Measurements from ENCODE around the gene CNOT3. TPM values are rescaled to one million over a fixed set of nuclear protein-coding genes. Genes with fewer than 3 reads are reported as not detected.

Gene CNOT3
- total and polyA plus RNA-seq, 2 of the 13 experiments (the other 11 are each of a cell fraction or from before 2014, with no cell fraction given): 4.3 to 5.8 TPM

DNA sequence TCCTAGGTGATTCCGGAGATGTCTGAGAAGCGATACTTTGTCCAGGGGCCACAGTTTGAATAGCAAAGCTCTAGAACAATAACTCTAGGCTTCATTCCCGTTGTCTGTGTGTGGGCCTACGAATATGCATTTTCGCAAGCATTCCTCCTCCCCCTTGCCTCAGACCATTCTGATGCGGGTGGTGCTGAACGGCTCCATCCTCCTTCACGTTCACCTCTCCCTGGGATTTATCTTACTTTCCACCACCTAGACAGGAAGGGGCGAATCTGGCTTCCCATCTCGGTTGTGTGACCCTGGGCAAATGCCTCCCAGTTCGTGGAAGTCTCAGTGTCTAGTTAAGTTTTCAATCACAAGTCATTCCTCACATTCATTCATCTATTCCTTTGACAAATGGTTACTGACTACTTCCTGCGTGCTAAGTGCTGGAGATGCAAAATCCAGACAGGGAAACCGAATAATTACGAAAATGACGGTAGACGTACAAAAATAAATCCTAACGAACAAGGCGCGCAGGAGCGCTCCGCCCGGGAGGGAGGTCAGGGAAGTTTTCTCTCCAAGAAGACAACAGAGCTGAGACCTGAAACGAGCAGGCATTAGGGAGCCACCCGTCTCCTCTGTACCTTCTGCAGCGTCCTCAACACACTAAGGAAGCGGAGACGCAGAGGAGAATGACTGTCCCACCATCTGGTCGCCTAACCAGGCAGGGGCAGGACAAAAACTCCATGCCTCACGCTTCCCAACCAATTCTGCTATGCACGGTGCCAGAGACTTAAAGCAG is 1.3 kb upstream of the CNOT3 start (continued):
- TF ChIP-seq, protein P1, sequence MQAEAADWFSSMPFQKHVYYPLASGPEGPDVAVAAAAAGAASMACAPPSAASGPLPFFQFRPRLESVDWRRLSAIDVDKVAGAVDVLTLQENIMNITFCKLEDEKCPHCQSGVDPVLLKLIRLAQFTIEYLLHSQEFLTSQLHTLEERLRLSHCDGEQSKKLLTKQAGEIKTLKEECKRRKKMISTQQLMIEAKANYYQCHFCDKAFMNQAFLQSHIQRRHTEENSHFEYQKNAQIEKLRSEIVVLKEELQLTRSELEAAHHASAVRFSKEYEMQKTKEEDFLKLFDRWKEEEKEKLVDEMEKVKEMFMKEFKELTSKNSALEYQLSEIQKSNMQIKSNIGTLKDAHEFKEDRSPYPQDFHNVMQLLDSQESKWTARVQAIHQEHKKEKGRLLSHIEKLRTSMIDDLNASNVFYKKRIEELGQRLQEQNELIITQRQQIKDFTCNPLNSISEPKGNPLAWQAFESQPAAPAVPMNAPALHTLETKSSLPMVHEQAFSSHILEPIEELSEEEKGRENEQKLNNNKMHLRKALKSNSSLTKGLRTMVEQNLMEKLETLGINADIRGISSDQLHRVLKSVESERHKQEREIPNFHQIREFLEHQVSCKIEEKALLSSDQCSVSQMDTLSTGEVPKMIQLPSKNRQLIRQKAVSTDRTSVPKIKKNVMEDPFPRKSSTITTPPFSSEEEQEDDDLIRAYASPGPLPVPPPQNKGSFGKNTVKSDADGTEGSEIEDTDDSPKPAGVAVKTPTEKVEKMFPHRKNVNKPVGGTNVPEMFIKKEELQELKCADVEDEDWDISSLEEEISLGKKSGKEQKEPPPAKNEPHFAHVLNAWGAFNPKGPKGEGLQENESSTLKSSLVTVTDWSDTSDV (CRISPR knock-in tag; IDR thresholded peaks at IDR 0.05): no peak
- TF ChIP-seq ZBTB8A (CRISPR knock-in tag; IDR thresholded peaks at IDR 0.05; ENCODE audit: borderline replicate concordance, low read depth) (no peak), ZNF607 (CRISPR knock-in tag; IDR thresholded peaks at IDR 0.05; ENCODE audit: borderline replicate concordance) (no peak), ZNF367 (CRISPR knock-in tag; IDR thresholded peaks at IDR 0.05; ENCODE audit: borderline replicate concordance) (no peak), ZNF780A (CRISPR knock-in tag; IDR thresholded peaks at IDR 0.05) (no peak), NFKB2 (CRISPR knock-in tag; IDR thresholded peaks at IDR 0.05; ENCODE audit: borderline replicate concordance) (0 out of 2 replicates have a peak, but pooled peaks have one; percentile 24), DNMT1 (CRISPR knock-in tag; IDR thresholded peaks at IDR 0.05) (peak; percentile 53; the same call in 1 of the 2 replicates), ADNP (CRISPR knock-in tag; IDR thresholded peaks at IDR 0.05) (no peak), GATAD1 (CRISPR knock-in tag; IDR thresholded peaks at IDR 0.05) (no peak), SP140L (CRISPR knock-in tag; IDR thresholded peaks at IDR 0.05; ENCODE audit: borderline replicate concordance) (no peak), NBN (conservative IDR thresholded peaks at IDR 0.05) (no peak), STAG1 (CRISPR knock-in tag; IDR thresholded peaks at IDR 0.05) (no peak), ZNF335 (CRISPR knock-in tag; IDR thresholded peaks at IDR 0.05) (no peak), ZMYM4 (CRISPR knock-in tag; IDR thresholded peaks at IDR 0.05) (no peak), RNF2 (conservative IDR thresholded peaks at IDR 0.05; ENCODE audit: low read depth) (no peak), ZFP82 (CRISPR knock-in tag; IDR thresholded peaks at IDR 0.05; ENCODE audit: borderline replicate concordance) (no peak), ZNF776 (CRISPR knock-in tag; IDR thresholded peaks at IDR 0.05) (no peak), NR1H2 (CRISPR knock-in tag; IDR thresholded peaks at IDR 0.05; ENCODE audit: borderline replicate concordance, low read depth) (no peak), TGIF2 (CRISPR knock-in tag; IDR thresholded peaks at IDR 0.05) (no peak), ZNF446 (CRISPR knock-in tag; IDR thresholded peaks at IDR 0.05) (0 out of 2 replicates have a peak, but pooled peaks have one; percentile 51), ZFP1 (CRISPR knock-in tag; IDR thresholded peaks at IDR 0.05) (no peak)
- TF ChIP-seq, protein P2, sequence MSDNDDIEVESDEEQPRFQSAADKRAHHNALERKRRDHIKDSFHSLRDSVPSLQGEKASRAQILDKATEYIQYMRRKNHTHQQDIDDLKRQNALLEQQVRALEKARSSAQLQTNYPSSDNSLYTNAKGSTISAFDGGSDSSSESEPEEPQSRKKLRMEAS (IDR thresholded peaks at IDR 0.05): peak; percentile 41; the same call in 1 of the 2 replicates
- TF ChIP-seq, protein P3, sequence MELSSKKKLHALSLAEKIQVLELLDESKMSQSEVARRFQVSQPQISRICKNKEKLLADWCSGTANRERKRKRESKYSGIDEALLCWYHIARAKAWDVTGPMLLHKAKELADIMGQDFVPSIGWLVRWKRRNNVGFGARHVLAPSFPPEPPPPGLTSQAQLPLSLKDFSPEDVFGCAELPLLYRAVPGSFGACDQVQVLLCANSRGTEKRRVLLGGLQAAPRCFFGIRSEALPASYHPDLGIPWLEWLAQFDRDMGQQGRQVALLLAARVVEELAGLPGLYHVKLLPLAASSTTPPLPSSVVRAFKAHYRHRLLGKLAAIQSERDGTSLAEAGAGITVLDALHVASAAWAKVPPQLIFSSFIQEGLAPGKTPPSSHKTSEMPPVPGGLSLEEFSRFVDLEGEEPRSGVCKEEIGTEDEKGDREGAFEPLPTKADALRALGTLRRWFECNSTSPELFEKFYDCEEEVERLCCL (CRISPR knock-in tag; IDR thresholded peaks at IDR 0.05; ENCODE audit: borderline replicate concordance): no peak
- TF ChIP-seq, protein P4, sequence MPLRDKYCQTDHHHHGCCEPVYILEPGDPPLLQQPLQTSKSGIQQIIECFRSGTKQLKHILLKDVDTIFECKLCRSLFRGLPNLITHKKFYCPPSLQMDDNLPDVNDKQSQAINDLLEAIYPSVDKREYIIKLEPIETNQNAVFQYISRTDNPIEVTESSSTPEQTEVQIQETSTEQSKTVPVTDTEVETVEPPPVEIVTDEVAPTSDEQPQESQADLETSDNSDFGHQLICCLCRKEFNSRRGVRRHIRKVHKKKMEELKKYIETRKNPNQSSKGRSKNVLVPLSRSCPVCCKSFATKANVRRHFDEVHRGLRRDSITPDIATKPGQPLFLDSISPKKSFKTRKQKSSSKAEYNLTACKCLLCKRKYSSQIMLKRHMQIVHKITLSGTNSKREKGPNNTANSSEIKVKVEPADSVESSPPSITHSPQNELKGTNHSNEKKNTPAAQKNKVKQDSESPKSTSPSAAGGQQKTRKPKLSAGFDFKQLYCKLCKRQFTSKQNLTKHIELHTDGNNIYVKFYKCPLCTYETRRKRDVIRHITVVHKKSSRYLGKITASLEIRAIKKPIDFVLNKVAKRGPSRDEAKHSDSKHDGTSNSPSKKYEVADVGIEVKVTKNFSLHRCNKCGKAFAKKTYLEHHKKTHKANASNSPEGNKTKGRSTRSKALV (CRISPR knock-in tag; IDR thresholded peaks at IDR 0.05): peak; percentile 18; the same call in 1 of the 2 replicates
- TF ChIP-seq, protein P5, sequence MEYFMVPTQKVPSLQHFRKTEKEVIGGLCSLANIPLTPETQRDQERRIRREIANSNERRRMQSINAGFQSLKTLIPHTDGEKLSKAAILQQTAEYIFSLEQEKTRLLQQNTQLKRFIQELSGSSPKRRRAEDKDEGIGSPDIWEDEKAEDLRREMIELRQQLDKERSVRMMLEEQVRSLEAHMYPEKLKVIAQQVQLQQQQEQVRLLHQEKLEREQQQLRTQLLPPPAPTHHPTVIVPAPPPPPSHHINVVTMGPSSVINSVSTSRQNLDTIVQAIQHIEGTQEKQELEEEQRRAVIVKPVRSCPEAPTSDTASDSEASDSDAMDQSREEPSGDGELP (IDR thresholded peaks at IDR 0.05; ENCODE audit: borderline replicate concordance, low read depth): no peak

Data from HepG2 (cell line).